OCI-LY3 (cell line): ENCODE results near the gene RIN3.

Experiments used
- CTCF ChIP-seq: fragments of 200-600, 300-600 bp; sonication (generic); IDR thresholded peaks from 2 replicates; pipeline ENCODE4 v1.5.1; 2014; ENCODE audit warnings: antibody characterized with exemption, low read length, low read depth
- EZH2phosphoT487 ChIP-seq: fragments of 200-600 bp; shearing (Covaris generic); IDR thresholded peaks from 2 replicates; pipeline ENCODE4 v1.6.1; 2018; ENCODE audit warnings: antibody characterized with exemption, mixed run types, low read depth

DNA sequence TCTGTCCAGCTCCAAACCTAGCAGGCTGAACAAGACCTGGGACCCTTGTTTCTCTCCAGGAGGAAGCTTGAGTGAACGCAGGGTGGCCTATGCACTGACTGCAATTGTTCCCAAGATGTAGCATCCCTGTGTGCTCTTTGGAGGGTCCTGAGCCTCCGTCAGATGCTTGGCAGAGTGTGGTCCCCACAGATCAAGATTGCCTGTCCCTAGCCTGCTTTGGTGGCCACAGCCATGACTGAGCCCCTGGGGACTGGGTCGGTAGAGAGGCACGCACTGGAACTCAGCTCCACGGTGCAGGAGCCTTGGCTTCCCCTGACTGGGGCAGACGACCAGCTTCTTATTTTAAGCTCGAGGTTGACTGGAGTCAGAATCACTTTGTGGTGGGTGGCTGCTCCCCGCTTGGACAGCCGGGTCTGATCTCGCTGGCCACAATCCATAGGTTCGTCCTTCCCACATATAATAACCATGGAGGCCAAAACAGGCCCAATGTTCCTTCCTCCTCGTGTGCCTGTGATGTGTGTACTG lies 137.1 kb downstream of the RIN3 start:
- no peak for TF ChIP-seq CTCF
- TF ChIP-seq EZH2phosphoT487 = no peak
